B cell (primary cell): Measurements from ENCODE around the gene XDH. TPM values are rescaled to one million over a fixed set of nuclear protein-coding genes. Genes with fewer than 3 reads are reported as not detected.

Experiments used
- ATAC-seq: fragments of 200-7000 bp; cut with Tn5 transposase; one replicate; pipeline ENCODE4 v1.10.0; 2021; ENCODE audit warnings: low read depth, mild to moderate bottlenecking, moderate number of reproducible peaks, moderate library complexity
- CTCF ChIA-PET: fragments of 350-600 bp; sonication (Branson Sonifier 250); formaldehyde crosslinking; loops from one replicate; lab custom pipeline; 2021; ENCODE audit warnings: antibody characterized with exemption, inconsistent platforms; lab: Charles Lee
- POLR2A ChIA-PET: fragments of 350-600 bp; sonication (Branson Sonifier 250); formaldehyde crosslinking; loops from one replicate; lab custom pipeline; 2021; ENCODE audit warnings: antibody characterized with exemption; lab: Charles Lee
- DNase-seq: peaks from one replicate; pipeline ENCODE4 v3.0.0; 2013
- H2AFZ ChIP-seq: 2 replicates; pipeline ENCODE4 v1.6.1; 2012; ENCODE audit warnings: mild to moderate bottlenecking, low read depth, low read length; ENCODE audit not compliant: insufficient read depth, poor library complexity, severe bottlenecking
- H3K27ac ChIP-seq, 2 donors: 1 replicate in 1 of 2; 2 replicates in 1 of 2; pipeline ENCODE4 v1.5.1; 2012 to 2013; ENCODE audit warnings: low read length in 2 of 2, mild to moderate bottlenecking in 2 of 2, moderate library complexity in 1 of 2
- H3K27me3 ChIP-seq, 4 experiments: fragments of 200-600 bp in 1 of 4; sonication (generic) in 1 of 4; replicated peaks in 1 of 4; 1 replicate in 2 of 4; 2 replicates in 2 of 4; pipeline versions ENCODE4 v1.6.1 to v1.7.0; 2013 to 2016; ENCODE audit warnings: low read length in 3 of 4, mild to moderate bottlenecking in 2 of 4, mixed read lengths in 1 of 4, moderate library complexity in 1 of 4; ENCODE audit not compliant: insufficient read depth in 4 of 4, control insufficient read depth in 3 of 4; ENCODE audit errors: control extremely low read depth in 1 of 4
- H3K36me3 ChIP-seq, 2 experiments: replicated peaks in 1 of 2; 1 replicate in 1 of 2; 2 replicates in 1 of 2; pipeline versions ENCODE4 v1.6.1 to v1.7.1; 2013; ENCODE audit warnings: low read length in 1 of 2; ENCODE audit not compliant: insufficient read depth in 2 of 2, control insufficient read depth in 1 of 2; ENCODE audit errors: control extremely low read depth in 1 of 2, extremely low read depth in 1 of 2
- H3K4me1 ChIP-seq, 2 donors: fragments of 200-600 bp in 1 of 2; sonication (generic) in 1 of 2; 1 replicate in 1 of 2; 2 replicates in 1 of 2; pipeline versions ENCODE4 v1.5.1 to v1.6.1; 2013 to 2017; ENCODE audit warnings: low read length in 2 of 2; ENCODE audit not compliant: control insufficient read depth in 2 of 2, insufficient read depth in 2 of 2
- H3K4me2 ChIP-seq: replicated peaks from 2 replicates; pipeline ENCODE3; 2012; ENCODE audit warnings: mild to moderate bottlenecking, low read depth, low read length; ENCODE audit not compliant: poor library complexity, severe bottlenecking
- H3K4me3 ChIP-seq, 5 experiments: fragments of 200-600 bp in 1 of 5; sonication (generic) in 1 of 5; 1 replicate in 3 of 5; 2 replicates in 2 of 5; pipeline versions ENCODE4 v1.5.1 to v1.7.0; 2011 to 2016; ENCODE audit warnings: low read length in 4 of 5, mild to moderate bottlenecking in 4 of 5, low read depth in 2 of 5, control low read depth in 1 of 5, moderate library complexity in 1 of 5; ENCODE audit not compliant: insufficient read depth in 1 of 5; ENCODE audit errors: control extremely low read depth in 1 of 5, extremely low read depth in 1 of 5
- H3K79me2 ChIP-seq: fragments of 200-600 bp; sonication (generic); one replicate; pipeline ENCODE4 v1.6.0; 2016; ENCODE audit warnings: low read length; ENCODE audit not compliant: control insufficient read depth, insufficient read depth
- H3K9ac ChIP-seq: fragments of 200-600 bp; sonication (generic); 2 replicates; pipeline ENCODE4 v1.6.1; 2017; ENCODE audit warnings: mild to moderate bottlenecking, low read length, moderate library complexity
- H3K9me3 ChIP-seq, 3 donors: one replicate each; pipeline versions ENCODE4 v1.6.1 to v1.7.1; 2013; ENCODE audit warnings: low read length in 2 of 3; ENCODE audit not compliant: control insufficient read depth in 2 of 3, insufficient read depth in 1 of 3; ENCODE audit errors: control extremely low read depth in 1 of 3
- H4K20me1 ChIP-seq: 2 replicates; pipeline ENCODE4 v1.6.0; 2012; ENCODE audit warnings: mild to moderate bottlenecking, low read length; ENCODE audit not compliant: insufficient read depth, control insufficient read depth, poor library complexity, severe bottlenecking
- H3K27ac Mint-ChIP-seq: one replicate; pipeline ENCODE4 v1.8.0; 2021; ENCODE audit warnings: mixed read lengths
- H3K27me3 Mint-ChIP-seq: one replicate; pipeline ENCODE4 v1.8.0; 2021; ENCODE audit warnings: mixed read lengths
- H3K4me1 Mint-ChIP-seq: one replicate; pipeline ENCODE4 v1.8.0; 2021; ENCODE audit warnings: mixed read lengths
- H3K4me3 Mint-ChIP-seq: one replicate; pipeline ENCODE4 v1.8.0; 2021; ENCODE audit warnings: mixed read lengths
- H3K9me3 Mint-ChIP-seq: one replicate; pipeline ENCODE4 v1.8.0; 2022; ENCODE audit warnings: mixed read lengths; ENCODE audit not compliant: insufficient read depth
- EZH2 ChIP-seq: IDR thresholded peaks from 2 replicates; pipeline ENCODE4 v1.6.1; 2012; ENCODE audit warnings: borderline replicate concordance, low read depth, mild to moderate bottlenecking, moderate library complexity, low read length; ENCODE audit not compliant: insufficient read depth, poor library complexity, severe bottlenecking
- WGBS: methylation state at CpG from one replicate; pipeline ENCODE4 v1.1.5; 2013; ENCODE audit warnings: missing lambda C conversion rate; ENCODE audit not compliant: insufficient coverage; 5-methylcytosine and 5-hydroxymethylcytosine counted together
- intact Hi-C: fragments of 100-400 bp; cut with micrococcal nuclease; formaldehyde crosslinking; loops from one replicate; pipeline ENCODE4 v1.10.0; 2022
- polyA plus RNA-seq: library from polyadenylated mRNA; depleted of rRNA; stranded (reverse); fragments of >200 nt; gene quantifications from 2 replicates; pipeline ENCODE4 v1.2.3, GENCODE V29; 2012
- total RNA-seq, 2 donors: library from RNA; stranded (reverse); fragments of 120-200 nt in 1 of 2; gene quantifications; 1 replicate in 1 of 2; 2 replicates in 1 of 2; pipeline versions ENCODE4 v1.2.3 to v1.2.4, GENCODE V29; 2013 to 2022
- TF ChIP-seq, protein P1 (sequence below): fragments of 200-600 bp; IDR thresholded peaks from one replicate; pipeline ENCODE4 v1.8.0; 2022; ENCODE audit warnings: antibody characterized with exemption, mild to moderate bottlenecking

XDH gene
- total and polyA plus RNA-seq, 2 donors (not counting 1 experiment from before 2014, with no cell fraction given) = not detected

DNA sequence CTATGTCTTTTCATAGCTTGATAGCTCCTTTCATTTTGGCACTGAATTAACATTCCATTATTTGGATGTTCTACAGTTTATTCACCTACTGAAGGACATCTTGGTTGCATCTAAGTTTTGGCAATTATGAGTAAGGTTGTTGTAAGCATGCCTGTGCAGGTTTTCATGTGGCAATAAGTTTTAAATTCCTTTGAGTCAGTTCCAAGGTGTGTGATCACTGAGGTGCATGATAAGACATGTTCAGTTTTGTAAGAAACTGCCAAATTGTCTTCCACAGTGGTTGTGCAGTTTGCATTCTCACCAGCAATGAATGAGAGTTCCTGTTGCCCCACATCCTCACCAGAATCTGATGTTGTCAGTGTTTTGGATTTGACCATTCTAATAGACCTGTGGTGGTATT lies 24.2 kb downstream of the XDH start:
- Histone ChIP-seq H3K79me2 (no peaks in the 10 kb centered on the region), H2AFZ (no peak overlapping the region), H3K27me3 (no peaks in the 10 kb centered on the region), H3K9me3 (no peaks in the 10 kb centered on the region), H3K4me1 (no peaks in the 10 kb centered on the region), H3K36me3 (no peaks in the 10 kb centered on the region), H3K4me2 (no peak overlapping the region), H3K27ac (no peak overlapping the region), H3K9ac (no peak overlapping the region), H3K4me3 (no peak overlapping the region), H4K20me1 (no peaks in the 10 kb centered on the region)
- DNase-seq (no peak), ATAC-seq (no peak)
- TF ChIP-seq EZH2 = no peak
- TF ChIP-seq, protein P1, sequence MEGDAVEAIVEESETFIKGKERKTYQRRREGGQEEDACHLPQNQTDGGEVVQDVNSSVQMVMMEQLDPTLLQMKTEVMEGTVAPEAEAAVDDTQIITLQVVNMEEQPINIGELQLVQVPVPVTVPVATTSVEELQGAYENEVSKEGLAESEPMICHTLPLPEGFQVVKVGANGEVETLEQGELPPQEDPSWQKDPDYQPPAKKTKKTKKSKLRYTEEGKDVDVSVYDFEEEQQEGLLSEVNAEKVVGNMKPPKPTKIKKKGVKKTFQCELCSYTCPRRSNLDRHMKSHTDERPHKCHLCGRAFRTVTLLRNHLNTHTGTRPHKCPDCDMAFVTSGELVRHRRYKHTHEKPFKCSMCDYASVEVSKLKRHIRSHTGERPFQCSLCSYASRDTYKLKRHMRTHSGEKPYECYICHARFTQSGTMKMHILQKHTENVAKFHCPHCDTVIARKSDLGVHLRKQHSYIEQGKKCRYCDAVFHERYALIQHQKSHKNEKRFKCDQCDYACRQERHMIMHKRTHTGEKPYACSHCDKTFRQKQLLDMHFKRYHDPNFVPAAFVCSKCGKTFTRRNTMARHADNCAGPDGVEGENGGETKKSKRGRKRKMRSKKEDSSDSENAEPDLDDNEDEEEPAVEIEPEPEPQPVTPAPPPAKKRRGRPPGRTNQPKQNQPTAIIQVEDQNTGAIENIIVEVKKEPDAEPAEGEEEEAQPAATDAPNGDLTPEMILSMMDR = no peak
- CTCF ChIA-PET = no interaction called here
- POLR2A ChIA-PET = no interaction called here
- Mint-ChIP-seq H3K9me3 (no peaks in the 10 kb centered on the region), H3K4me3 (no peak overlapping the region), H3K27ac (no peak overlapping the region), H3K4me1 (no peaks in the 10 kb centered on the region), H3K27me3 (peaks cover 22% of the 10 kb centered on the region)
- intact Hi-C loops = no loop called here

DNA sequence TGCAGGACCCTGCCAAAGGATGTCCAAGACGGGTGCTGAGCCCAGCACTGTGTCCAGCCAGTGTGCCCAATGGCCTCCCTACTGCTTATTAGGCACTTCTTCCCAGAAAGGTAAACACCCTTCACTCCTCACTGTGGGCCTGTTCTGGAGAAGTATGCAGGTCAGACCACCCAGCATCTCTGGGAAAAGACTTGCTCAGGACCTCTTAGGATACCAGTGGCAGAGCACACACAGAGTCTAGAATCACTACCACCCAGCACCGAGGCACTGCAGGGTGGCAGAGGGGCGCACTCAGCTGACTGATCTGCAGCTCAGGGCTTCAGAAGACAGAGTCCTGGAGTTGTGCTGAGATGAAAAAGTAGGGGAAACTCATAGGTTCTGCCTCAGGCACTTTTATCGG lies 25.8 kb downstream of the XDH start:
- intact Hi-C loops = no loop called here
- 83% methylated on average over 2 of the region's 4 CpGs for WGBS
- H3K9me3 Mint-ChIP-seq = no peaks in the 10 kb centered on the region
- no peak for ATAC-seq
- Histone ChIP-seq H3K4me2 (no peak overlapping the region), H3K79me2 (no peaks in the 10 kb centered on the region), H4K20me1 (no peaks in the 10 kb centered on the region), H2AFZ (no peak overlapping the region), H3K4me3 (no peak overlapping the region), H3K9ac (no peak overlapping the region), H3K36me3 (no peaks in the 10 kb centered on the region), H3K9me3 (no peaks in the 10 kb centered on the region), H3K4me1 (no peaks in the 10 kb centered on the region), H3K27me3 (no peaks in the 10 kb centered on the region), H3K27ac (no peak overlapping the region)
- ChIA-PET CTCF (no interaction called here), POLR2A (no interaction called here)
- H3K4me3 Mint-ChIP-seq = no peak overlapping the region
- H3K4me1 Mint-ChIP-seq = no peaks in the 10 kb centered on the region
- TF ChIP-seq EZH2 = no peak
- TF ChIP-seq, protein P1 = no peak
- DNase-seq = no peak
- peaks cover 15% of the 10 kb centered on the region for H3K27me3 Mint-ChIP-seq
- H3K27ac Mint-ChIP-seq = no peak overlapping the region
